ENCODE data around the gene GLOD4.
"Not testable (repeated sequence)": the region's sequence is repeated elsewhere in the genome, so short reads cannot be mapped to it uniquely, and the experiment has no call there.

DNA sequence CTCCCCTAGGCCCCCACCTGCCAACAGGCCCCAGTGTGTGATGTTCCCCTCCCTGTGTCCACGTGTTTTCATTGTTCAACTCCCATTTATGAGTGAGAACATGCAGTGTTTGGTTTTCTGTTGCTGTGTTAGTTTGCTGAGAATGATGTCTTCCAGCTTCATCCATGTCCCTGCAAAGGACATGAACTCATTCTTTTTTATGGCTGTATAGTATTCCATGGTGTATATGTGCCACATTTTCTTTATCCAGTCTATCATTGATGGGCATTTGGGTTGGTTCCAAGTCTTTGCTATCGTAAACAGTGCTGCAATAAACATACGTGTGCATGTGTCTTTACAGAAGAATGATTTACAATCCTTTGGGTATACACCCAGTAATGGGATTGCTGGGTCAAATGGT is 47.5 kb upstream of the GLOD4 start:
- TF ChIP-seq, protein P1, sequence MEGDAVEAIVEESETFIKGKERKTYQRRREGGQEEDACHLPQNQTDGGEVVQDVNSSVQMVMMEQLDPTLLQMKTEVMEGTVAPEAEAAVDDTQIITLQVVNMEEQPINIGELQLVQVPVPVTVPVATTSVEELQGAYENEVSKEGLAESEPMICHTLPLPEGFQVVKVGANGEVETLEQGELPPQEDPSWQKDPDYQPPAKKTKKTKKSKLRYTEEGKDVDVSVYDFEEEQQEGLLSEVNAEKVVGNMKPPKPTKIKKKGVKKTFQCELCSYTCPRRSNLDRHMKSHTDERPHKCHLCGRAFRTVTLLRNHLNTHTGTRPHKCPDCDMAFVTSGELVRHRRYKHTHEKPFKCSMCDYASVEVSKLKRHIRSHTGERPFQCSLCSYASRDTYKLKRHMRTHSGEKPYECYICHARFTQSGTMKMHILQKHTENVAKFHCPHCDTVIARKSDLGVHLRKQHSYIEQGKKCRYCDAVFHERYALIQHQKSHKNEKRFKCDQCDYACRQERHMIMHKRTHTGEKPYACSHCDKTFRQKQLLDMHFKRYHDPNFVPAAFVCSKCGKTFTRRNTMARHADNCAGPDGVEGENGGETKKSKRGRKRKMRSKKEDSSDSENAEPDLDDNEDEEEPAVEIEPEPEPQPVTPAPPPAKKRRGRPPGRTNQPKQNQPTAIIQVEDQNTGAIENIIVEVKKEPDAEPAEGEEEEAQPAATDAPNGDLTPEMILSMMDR (IDR thresholded peaks at IDR 0.05; ENCODE audit: low read length), result not testable (repeated sequence)
- not testable (repeated sequence) for TF ChIP-seq EZH2 (IDR thresholded peaks at IDR 0.05; ENCODE audit: borderline replicate concordance, low read length)

Measured in OCI-LY1 (cell line).